Ovary (tissue), 9 donors: ENCODE results near the gene KLK7. TPM values are rescaled to one million over a fixed set of nuclear protein-coding genes. Genes with fewer than 3 reads are reported as not detected.

ENCODE experiments used
- DNase-seq, 5 donors: peaks; one replicate each; pipeline ENCODE4 v3.0.0-alpha.2; 2019 to 2020
- H3K27ac ChIP-seq, 2 donors: fragments of 200-600 bp; one replicate each; pipeline versions ENCODE4 v1.5.1 to v1.8.0; 2019 to 2022
- H3K27me3 ChIP-seq: fragments of 200-600 bp; one replicate; pipeline ENCODE4 v1.8.0; 2022
- H3K36me3 ChIP-seq: fragments of 200-600 bp; sonication (generic); one replicate; pipeline ENCODE4 v1.5.1; 2019
- H3K4me1 ChIP-seq: one replicate; pipeline ENCODE4 v1.8.1; 2013; ENCODE audit warnings: mild to moderate bottlenecking, moderate library complexity; ENCODE audit not compliant: insufficient read depth
- H3K4me3 ChIP-seq: fragments of 200-600 bp; sonication (generic); one replicate; pipeline ENCODE4 v1.5.1; 2017
- H3K9me3 ChIP-seq, 2 donors: fragments of 200-600 bp in 1 of 2; sonication (generic) in 1 of 2; one replicate each; pipeline versions ENCODE4 v1.5.1 to v1.8.1; 2013 to 2019; ENCODE audit warnings: mild to moderate bottlenecking in 1 of 2, moderate library complexity in 1 of 2
- CTCF ChIP-seq, 3 donors: fragments of 450-650 bp in 2 of 3; fragments of 200-600 bp in 1 of 3; IDR thresholded peaks; one replicate each; pipeline versions ENCODE4 v1.5.1 to v1.8.0; 2016 to 2022; ENCODE audit warnings: antibody characterized with exemption in 3 of 3, mild to moderate bottlenecking in 1 of 3
- EP300 ChIP-seq: sonication (generic); formaldehyde crosslinking; IDR thresholded peaks from one replicate; pipeline ENCODE4 v1.6.1; 2017; ENCODE audit warnings: antibody characterized with exemption
- POLR2A ChIP-seq: fragments of 450-650 bp; IDR thresholded peaks from one replicate; pipeline ENCODE4 v1.6.1; 2017; ENCODE audit warnings: antibody characterized with exemption, mild to moderate bottlenecking, moderate library complexity
- WGBS, 3 donors: extraction: QIAGEN DNeasy Blood & Tissue Kit in 1 of 3; methylation state at CpG; one replicate each; pipeline versions ENCODE4 v1.1.5 to v1.1.7; 2013 to 2017; 5-methylcytosine and 5-hydroxymethylcytosine counted together
- intact Hi-C, 4 donors: fragments of 100-400 bp; cut with DNase I; formaldehyde crosslinking; loops; one replicate each; pipeline versions ENCODE4 v1.11.0 to v1.15.1; 2022 to 2023
- polyA plus RNA-seq, 2 donors: library from polyadenylated mRNA; stranded (reverse); fragments of 200-250 nt in 1 of 2; fragments of 350-450 nt in 1 of 2; fragmentation: Illumina TruSeq in 1 of 2; extraction: RNeasy Lipid Tissue Mini Kit (QIAGEN cat#74804) in 1 of 2; gene quantifications; one replicate each; pipeline ENCODE4 v1.2.3, GENCODE V29; 2013 to 2014
- total RNA-seq, 7 donors: library from RNA; depleted of rRNA in 2 of 7; stranded (reverse); fragments of >200 nt in 2 of 7; fragmentation: NEBNext Ultra II Directional in 3 of 7; extraction: Animal tissue kit (Norgen Biotek cat#: 25700) in 3 of 7; gene quantifications; one replicate each; pipeline versions ENCODE4 v1.1.0 to v1.2.4, GENCODE V29; 2016 to 2023
- donor health status: DM: no; HTN: no; CAD: no; lungs with moderate emphysema.
- donor health status: DM: no; HTN: no; CAD: no.
- donor health status: Bipolar disorder and iron deficiency.
- donor health status: DM: yes; HTN: yes; CAD: no.
- donor health status: DM: no; HTN: no; CAD: no.
- donor health status: DM: yes; HTN: yes; CAD: no.

KLK7 gene
- total and polyA plus RNA-seq, 9 donors: 0.05 to 59.6 (median 0.97) TPM; not detected in 4

- Histone ChIP-seq H3K36me3 (no peaks in the 10 kb centered on the region), H3K4me1 (no peaks in the 10 kb centered on the region), H3K27ac (no peak overlapping the region), H3K27me3 (no peaks in the 10 kb centered on the region), H3K4me3 (no peak overlapping the region), H3K9me3 (no peaks in the 10 kb centered on the region)
- no peak for DNase-seq
- WGBS, 3 donors: 17 to 21% (median 18%) methylated on average over 16 of the region's 16 CpGs
- intact Hi-C loops: no loop called here
- no peak for TF ChIP-seq POLR2A
- TF ChIP-seq EP300: no peak
- no peak for TF ChIP-seq CTCF (IDR thresholded peaks at IDR 0.05)
These were observed 17.3 kb upstream of the KLK7 start for GRCh38 chr19:51000981-51001380.

GRCh38 chr19:51000426-51000825 lies 16.7 kb upstream of the KLK7 start:
- no peaks in the 10 kb centered on the region for H3K27me3 ChIP-seq
- 80 to 84% (median 82%) methylated on average over 10 of the region's 10 CpGs for WGBS, 3 donors
- no peak for DNase-seq
- TF ChIP-seq EP300 (no peak), CTCF (IDR thresholded peaks at IDR 0.05) (no peak), POLR2A (no peak)
- H3K4me1 ChIP-seq: no peaks in the 10 kb centered on the region
- H3K36me3 ChIP-seq: no peaks in the 10 kb centered on the region
- intact Hi-C loops: no loop called here
- H3K27ac ChIP-seq: no peak overlapping the region
- no peak overlapping the region for H3K4me3 ChIP-seq
- H3K9me3 ChIP-seq: no peaks in the 10 kb centered on the region

- no peaks in the 10 kb centered on the region for H3K27me3 ChIP-seq
These were observed 15.0 kb upstream of the KLK7 start for GRCh38 chr19:50998686-50999085.

GRCh38 chr19:50998061-50998460 lies 14.3 kb upstream of the KLK7 start:
- Histone ChIP-seq H3K27me3 (no peaks in the 10 kb centered on the region), H3K9me3 (no peaks in the 10 kb centered on the region), H3K4me3 (no peak overlapping the region), H3K27ac (no peak overlapping the region), H3K4me1 (no peaks in the 10 kb centered on the region), H3K36me3 (no peaks in the 10 kb centered on the region)
- intact Hi-C loops: no loop called here
- TF ChIP-seq EP300 (no peak), CTCF (IDR thresholded peaks at IDR 0.05) (no peak), POLR2A (no peak)
- DNase-seq: no peak
- 46 to 62% (median 53%) methylated on average over 5 of the region's 5 CpGs for WGBS, 3 donors

More at GRCh38 chr19:50998686-50999085, 15.0 kb upstream of the KLK7 start:
- intact Hi-C loops: no loop called here
- Histone ChIP-seq H3K4me3 (no peak overlapping the region), H3K9me3 (no peaks in the 10 kb centered on the region), H3K27ac (no peak overlapping the region), H3K36me3 (no peaks in the 10 kb centered on the region), H3K4me1 (no peaks in the 10 kb centered on the region)
- WGBS, 3 donors: 59 to 65% (median 64%) methylated on average over 4 of the region's 4 CpGs
- no peak for TF ChIP-seq CTCF (IDR thresholded peaks at IDR 0.05)
- no peak for TF ChIP-seq EP300
- TF ChIP-seq POLR2A: no peak
- no peak for DNase-seq
